Pancreas (tissue), 10 donors: ENCODE results near the gene UGT1A9. TPM values are rescaled to one million over a fixed set of nuclear protein-coding genes. Genes with fewer than 3 reads are reported as not detected.

Experiments used
- ATAC-seq, 4 donors: fragments of 200-7000 bp; cut with Tn5 transposase; one replicate each; pipeline versions ENCODE4 v1.8.0 to v1.9.1; 2020; ENCODE audit warnings: mild to moderate bottlenecking in 4 of 4, moderate library complexity in 4 of 4
- DNase-seq, 6 donors: peaks; one replicate each; pipeline ENCODE4 v3.0.0-alpha.2; 2020
- FAIRE-seq: peaks from 2 replicates; lab custom pipeline; 2012; peaks lifted over from hg19 to GRCh38; lab: Jason Lieb, UNC
- H3K27ac ChIP-seq, 4 donors: fragments of 200-600 bp; sonication (generic); 1 replicate in 3 of 4; 2 replicates in 1 of 4; pipeline versions ENCODE4 v1.5.0 to v1.8.0; 2020
- H3K27me3 ChIP-seq, 4 donors: fragments of 200-600 bp; one replicate each; pipeline ENCODE4 v1.8.0; 2021
- H3K36me3 ChIP-seq, 3 donors: fragments of 200-600 bp; sonication (generic) in 1 of 3; one replicate each; pipeline versions ENCODE4 v1.5.0 to v1.8.0; 2020 to 2021
- H3K4me1 ChIP-seq, 3 donors: fragments of 200-600 bp; one replicate each; pipeline ENCODE4 v1.8.0; 2021
- H3K4me3 ChIP-seq, 4 donors: fragments of 200-600 bp; sonication (generic) in 2 of 4; one replicate each; pipeline versions ENCODE4 v1.5.0 to v1.8.0; 2020 to 2021
- H3K9me3 ChIP-seq, 4 donors: fragments of 200-600 bp; one replicate each; pipeline ENCODE4 v1.8.0; 2021
- CTCF ChIP-seq, 4 donors: fragments of 200-600 bp; sonication (generic) in 3 of 4; IDR thresholded peaks; one replicate each; pipeline versions ENCODE4 v1.5.0 to v1.8.0; 2021; ENCODE audit warnings: antibody characterized with exemption in 4 of 4
- WGBS, 2 donors: extraction: QIAGEN DNeasy Blood & Tissue Kit; methylation state at CpG; one replicate each; pipeline ENCODE4 v1.1.7; 2013; 5-methylcytosine and 5-hydroxymethylcytosine counted together
- intact Hi-C, 3 donors: fragments of 100-400 bp; cut with DNase I; formaldehyde crosslinking; loops; one replicate each; pipeline versions ENCODE4 v1.11.1 to v1.14.2; 2022
- polyA plus RNA-seq, 2 donors: library from polyadenylated mRNA; stranded (reverse); fragments of 200-250 nt; gene quantifications; one replicate each; pipeline ENCODE4 v1.2.3, GENCODE V29; 2013
- total RNA-seq, 6 donors: library from RNA; stranded (reverse); fragmentation: NEBNext Ultra II Directional in 4 of 6; extraction: Animal tissue kit (Norgen Biotek cat#: 25700) in 4 of 6; gene quantifications; one replicate each; pipeline versions ENCODE4 v1.2.1 to v1.2.4, GENCODE V29; 2021 to 2023
- donor health status: healthy with polysubstance abuse.
- donor health status: DM: no; HTN: no; CAD: no; lungs with moderate emphysema.
- donor health status: DM: no; HTN: no; CAD: no.
- donor health status: control.
- donor health status: control.
- donor health status: Bipolar disorder and iron deficiency.
- donor health status: DM: yes; HTN: yes; CAD: no.
- donor health status: DM: no; HTN: no; CAD: no.
- donor health status: DM: no; HTN: no; CAD: no.
- donor health status: DM: yes; HTN: yes; CAD: no.

UGT1A9 gene
- total and polyA plus RNA-seq, 8 donors, result 0.09 TPM; not detected in 7

DNA sequence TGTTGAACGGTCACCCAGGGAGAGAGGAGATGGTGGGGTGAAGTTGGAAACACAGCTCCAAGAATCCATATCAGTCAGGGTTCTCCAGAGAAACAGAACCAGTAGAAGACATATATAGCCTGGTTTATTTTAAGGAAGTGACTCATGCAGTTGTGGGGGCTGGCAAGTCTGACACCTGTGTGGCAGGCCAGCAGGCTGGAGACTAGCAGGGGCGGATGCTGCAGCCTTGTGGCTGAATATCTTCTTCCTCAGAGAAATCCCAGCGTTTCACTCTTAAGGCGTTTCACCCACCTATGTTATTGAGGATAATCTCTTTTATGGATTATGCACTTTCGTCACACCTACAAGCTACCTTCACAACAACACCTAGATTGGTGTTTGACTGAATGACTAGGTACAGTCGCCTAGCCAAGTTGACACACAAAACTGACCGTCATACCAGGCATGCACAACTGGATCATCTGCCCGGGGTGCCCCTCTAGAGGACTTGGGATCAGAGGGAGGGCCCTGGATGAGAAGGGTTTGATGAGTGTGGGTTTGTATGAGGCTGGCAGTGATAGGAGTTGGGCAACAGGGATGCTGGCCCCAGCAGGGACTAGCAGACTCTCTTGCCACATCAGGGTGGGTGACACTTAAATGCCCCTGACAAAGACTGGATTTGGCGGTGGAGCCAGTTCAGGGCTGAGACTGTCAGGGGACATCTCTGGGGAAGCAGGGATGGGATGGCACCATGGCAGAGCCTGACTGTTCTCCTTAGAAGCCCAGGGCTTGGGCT, 129.8 kb downstream of the UGT1A9 start:
- 50 to 68% methylated on average over 9 of the region's 9 CpGs for WGBS, 2 donors
- DNase-seq (peak in 1 of 6 donors; percentile 6), ATAC-seq (no peak), FAIRE-seq (no peak)
- no peaks in the 10 kb centered on the region for H3K4me1 ChIP-seq
- no peaks in the 10 kb centered on the region for H3K36me3 ChIP-seq
- no peaks in the 10 kb centered on the region for H3K9me3 ChIP-seq
- intact Hi-C loops, result no loop called here
- H3K4me3 ChIP-seq, result no peak overlapping the region
- H3K27me3 ChIP-seq, result no peaks in the 10 kb centered on the region
- no peak overlapping the region for H3K27ac ChIP-seq
- TF ChIP-seq CTCF (IDR thresholded peaks at IDR 0.05), result no peak

DNA sequence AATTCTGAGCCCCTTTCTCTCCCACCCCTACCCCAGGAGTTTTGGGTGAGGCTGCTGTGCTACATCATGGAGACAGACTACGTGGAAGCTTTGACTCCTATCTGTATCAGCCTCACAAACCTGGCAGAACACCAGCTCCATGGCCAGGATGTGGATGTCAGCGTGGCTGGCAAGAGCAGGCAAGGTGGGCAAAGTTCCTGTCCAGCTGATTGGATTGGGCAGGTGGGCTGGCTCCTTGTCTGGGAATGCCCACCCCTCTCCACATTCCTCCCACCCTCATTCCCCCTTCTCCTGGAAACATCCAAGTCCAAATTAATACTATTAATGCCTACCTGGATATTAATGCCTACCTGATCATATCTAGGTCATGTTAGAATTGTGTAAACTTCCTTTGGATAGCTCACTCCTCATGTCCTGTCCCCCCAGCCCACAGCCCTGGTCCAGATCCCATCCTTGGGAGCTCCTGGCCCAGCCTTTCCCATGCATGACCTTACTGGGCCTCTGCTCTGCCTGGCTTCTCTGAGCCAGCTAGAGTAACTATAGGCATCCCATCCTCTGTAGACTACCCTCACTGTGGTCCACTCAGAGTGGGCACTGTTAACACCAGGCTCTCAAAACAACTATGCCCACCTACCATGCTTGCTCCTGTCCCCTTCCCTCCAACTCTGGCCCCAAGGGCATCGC, 130.6 kb downstream of the UGT1A9 start:
- Histone ChIP-seq H3K36me3 (no peaks in the 10 kb centered on the region), H3K4me3 (no peak overlapping the region), H3K27me3 (no peaks in the 10 kb centered on the region), H3K9me3 (no peaks in the 10 kb centered on the region), H3K4me1 (no peaks in the 10 kb centered on the region), H3K27ac (no peak overlapping the region)
- FAIRE-seq (no peak), DNase-seq (peak in 1 of 6 donors; percentile 15), ATAC-seq (no peak)
- TF ChIP-seq CTCF (IDR thresholded peaks at IDR 0.05), result no peak
- 58 to 60% methylated on average over 3 of the region's 3 CpGs for WGBS, 2 donors
- intact Hi-C loops, result no loop called here

- FAIRE-seq, result no peak
- 51 to 56% methylated on average over 2 of the region's 2 CpGs for WGBS, 2 donors
- no peak for TF ChIP-seq CTCF (IDR thresholded peaks at IDR 0.05)
- intact Hi-C loops, result no loop called here
- no peaks in the 10 kb centered on the region for H3K4me1 ChIP-seq
- H3K27ac ChIP-seq, result no peak overlapping the region
- H3K4me3 ChIP-seq, result no peak overlapping the region
- H3K27me3 ChIP-seq, result no peaks in the 10 kb centered on the region
- H3K36me3 ChIP-seq, result no peaks in the 10 kb centered on the region
- DNase-seq, result peak in 1 of 6 donors; percentile 11
- no peaks in the 10 kb centered on the region for H3K9me3 ChIP-seq
- ATAC-seq, result no peak
Measured at GRCh38 chr2:233803292-233803911, 131.7 kb downstream of the UGT1A9 start.

DNA sequence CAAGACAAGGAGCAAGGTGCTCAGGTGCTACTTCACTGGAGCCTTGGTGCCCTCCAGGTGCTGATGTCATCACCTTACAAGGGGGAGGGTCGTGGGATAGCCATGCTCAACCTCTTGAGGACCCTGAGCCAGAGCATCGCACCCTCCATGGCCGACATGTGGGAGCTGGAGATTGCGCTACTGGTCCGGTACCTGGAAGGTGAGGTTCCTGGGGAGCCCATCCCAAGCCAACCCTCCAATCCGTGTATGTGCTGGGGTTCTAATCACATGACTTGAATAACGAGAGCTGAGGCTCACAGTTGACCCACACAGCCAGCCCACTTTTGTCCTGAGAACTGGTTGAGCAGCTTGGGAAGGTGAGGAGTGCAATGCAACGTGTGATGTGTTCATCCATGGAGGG, 132.3 kb downstream of the UGT1A9 start:
- FAIRE-seq (no peak), DNase-seq (peak in 2 of 6 donors; percentile 2 to 10), ATAC-seq (no peak)
- Histone ChIP-seq H3K36me3 (no peaks in the 10 kb centered on the region), H3K4me1 (no peaks in the 10 kb centered on the region), H3K27me3 (no peaks in the 10 kb centered on the region), H3K27ac (no peak overlapping the region), H3K9me3 (no peaks in the 10 kb centered on the region), H3K4me3 (no peak overlapping the region)
- TF ChIP-seq CTCF (IDR thresholded peaks at IDR 0.05), result no peak
- intact Hi-C loops, result no loop called here
- 52% methylated on average over 8 of the region's 8 CpGs for whole genome bisulfite sequencing, 2 donors
